ENCODE measurements around the gene DAPP1. TPM values are rescaled to one million over a fixed set of nuclear protein-coding genes. Genes with fewer than 3 reads are reported as not detected.
"Not testable (repeated sequence)": the region's sequence is repeated elsewhere in the genome, so short reads cannot be mapped to it uniquely, and the experiment has no call there.

Gene DAPP1
- total RNA-seq, 1 donor from 2014 or later = 18.3 TPM

DNA sequence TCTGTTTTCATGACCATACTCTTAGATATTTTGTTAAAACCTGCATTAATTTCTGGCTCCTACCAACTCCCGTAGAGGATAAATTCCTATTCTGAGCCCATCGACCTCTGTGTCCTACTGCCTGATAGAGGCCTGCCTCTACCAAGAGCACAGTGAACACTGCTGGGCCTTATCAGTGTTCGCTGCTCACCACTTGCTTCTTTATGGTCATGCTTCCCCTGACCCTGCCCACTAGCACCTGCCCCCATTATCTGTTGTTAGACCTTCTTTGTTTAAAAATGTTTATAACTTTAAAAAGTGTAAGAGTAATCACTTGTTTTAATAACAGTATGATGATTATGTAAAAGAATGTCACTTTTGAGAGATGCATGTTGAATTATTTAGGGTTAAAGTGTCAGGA lies 6.1 kb downstream of the DAPP1 start:
- DNase-seq (ENCODE audit: low read depth) = no peak
- H3K4me3 ChIP-seq (ENCODE audit: low read depth, low read length) = no peak overlapping the region
- TF ChIP-seq, protein P1, sequence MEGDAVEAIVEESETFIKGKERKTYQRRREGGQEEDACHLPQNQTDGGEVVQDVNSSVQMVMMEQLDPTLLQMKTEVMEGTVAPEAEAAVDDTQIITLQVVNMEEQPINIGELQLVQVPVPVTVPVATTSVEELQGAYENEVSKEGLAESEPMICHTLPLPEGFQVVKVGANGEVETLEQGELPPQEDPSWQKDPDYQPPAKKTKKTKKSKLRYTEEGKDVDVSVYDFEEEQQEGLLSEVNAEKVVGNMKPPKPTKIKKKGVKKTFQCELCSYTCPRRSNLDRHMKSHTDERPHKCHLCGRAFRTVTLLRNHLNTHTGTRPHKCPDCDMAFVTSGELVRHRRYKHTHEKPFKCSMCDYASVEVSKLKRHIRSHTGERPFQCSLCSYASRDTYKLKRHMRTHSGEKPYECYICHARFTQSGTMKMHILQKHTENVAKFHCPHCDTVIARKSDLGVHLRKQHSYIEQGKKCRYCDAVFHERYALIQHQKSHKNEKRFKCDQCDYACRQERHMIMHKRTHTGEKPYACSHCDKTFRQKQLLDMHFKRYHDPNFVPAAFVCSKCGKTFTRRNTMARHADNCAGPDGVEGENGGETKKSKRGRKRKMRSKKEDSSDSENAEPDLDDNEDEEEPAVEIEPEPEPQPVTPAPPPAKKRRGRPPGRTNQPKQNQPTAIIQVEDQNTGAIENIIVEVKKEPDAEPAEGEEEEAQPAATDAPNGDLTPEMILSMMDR (conservative IDR thresholded peaks at IDR 0.05; ENCODE audit: low read depth, low read length) = no peak

DNA sequence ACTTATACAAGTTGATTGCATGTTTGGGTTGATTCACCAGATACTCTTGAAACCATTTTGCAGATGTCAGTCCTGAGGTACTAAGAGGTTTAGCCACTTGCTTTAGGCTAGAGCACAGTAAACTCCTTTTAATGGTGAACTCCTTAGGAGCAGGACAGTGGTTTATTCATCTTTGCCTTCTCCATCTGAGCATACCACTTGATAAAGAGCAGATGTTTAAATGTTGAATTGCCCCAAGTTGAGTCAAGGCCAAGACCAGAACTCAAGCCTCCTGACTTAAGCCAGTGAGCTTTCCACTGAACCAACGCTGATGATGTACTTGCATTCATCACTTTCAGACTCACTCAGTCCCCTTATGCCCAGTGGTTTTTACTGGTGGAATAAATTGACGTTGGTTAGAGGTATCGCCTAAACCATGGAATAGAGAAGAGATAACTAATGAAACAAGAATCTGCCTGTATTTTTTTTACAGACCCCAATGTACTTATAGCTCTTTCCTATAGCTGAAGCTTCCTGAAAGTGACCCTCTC lies 7.5 kb downstream of the DAPP1 start:
- TF ChIP-seq, protein P1 (conservative IDR thresholded peaks at IDR 0.05; ENCODE audit: low read depth, low read length) = no peak
- H3K4me3 ChIP-seq (ENCODE audit: low read depth, low read length) = no peak overlapping the region
- DNase-seq (ENCODE audit: low read depth) = no peak

- DNase-seq (ENCODE audit: low read depth) = no peak
- TF ChIP-seq, protein P1 (conservative IDR thresholded peaks at IDR 0.05; ENCODE audit: low read depth, low read length) = no peak
- no peak overlapping the region for H3K4me3 ChIP-seq (ENCODE audit: low read depth, low read length)
These were observed 8.6 kb downstream of the DAPP1 start for GRCh38 chr4:99825272-99825671.

- TF ChIP-seq, protein P1 (conservative IDR thresholded peaks at IDR 0.05; ENCODE audit: low read depth, low read length) = no peak
- no peak overlapping the region for H3K4me3 ChIP-seq (ENCODE audit: low read depth, low read length)
- no peak for DNase-seq (ENCODE audit: low read depth)
These were observed 9.4 kb downstream of the DAPP1 start for GRCh38 chr4:99826016-99826415.

DNA sequence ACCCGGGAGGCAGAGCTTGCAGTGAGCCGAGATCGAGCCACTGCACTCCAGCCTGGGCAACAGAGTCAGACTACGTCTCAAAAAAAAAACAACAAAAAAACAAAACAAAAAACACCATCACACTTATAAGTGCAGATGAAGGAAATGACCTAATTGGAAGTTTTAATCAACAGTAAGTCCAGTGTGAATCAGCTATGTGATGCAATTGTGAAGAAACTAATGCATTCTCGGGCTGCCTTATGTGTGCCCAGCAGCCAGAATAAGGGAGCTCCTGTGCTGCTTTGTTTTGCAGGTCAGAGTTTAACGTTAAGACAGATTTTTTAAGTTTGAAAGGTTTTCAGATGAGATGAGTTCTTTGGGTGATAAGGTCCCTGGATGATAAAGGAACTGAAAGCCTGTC lies 10.8 kb downstream of the DAPP1 start:
- TF ChIP-seq, protein P1 (conservative IDR thresholded peaks at IDR 0.05; ENCODE audit: low read depth, low read length) = no peak
- no peak for DNase-seq (ENCODE audit: low read depth)

DNA sequence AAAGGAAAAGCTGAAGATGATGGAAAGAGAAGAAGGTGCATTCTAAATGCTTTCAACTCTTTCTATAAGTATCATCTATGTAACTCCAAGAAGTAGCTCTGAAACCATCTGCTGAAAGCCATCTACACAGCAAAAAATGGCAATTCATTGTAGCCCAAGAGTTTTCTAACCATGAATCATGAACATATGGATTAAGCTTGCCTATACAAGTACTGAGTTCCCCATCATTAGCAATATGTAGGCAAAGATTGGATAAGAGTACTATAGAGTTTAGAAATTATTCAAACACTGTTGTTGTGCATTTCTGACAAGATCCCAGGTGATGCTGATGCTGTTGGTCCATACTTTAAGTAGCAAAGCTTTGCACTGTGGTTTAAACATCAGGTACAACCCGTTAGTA lies 11.2 kb downstream of the DAPP1 start:
- TF ChIP-seq, protein P1 (conservative IDR thresholded peaks at IDR 0.05; ENCODE audit: low read depth, low read length) = no peak
- no peak overlapping the region for H3K4me3 ChIP-seq (ENCODE audit: low read depth, low read length)
- DNase-seq (ENCODE audit: low read depth) = no peak

More for the DNA sequence above, 10.8 kb downstream of the DAPP1 start:
- no peak overlapping the region for H3K4me3 ChIP-seq (ENCODE audit: low read depth, low read length)

GRCh38 chr4:99828477-99828876 lies 11.8 kb downstream of the DAPP1 start:
- DNase-seq (ENCODE audit: low read depth) = no peak
- TF ChIP-seq, protein P1 (conservative IDR thresholded peaks at IDR 0.05; ENCODE audit: low read depth, low read length) = no peak
- H3K4me3 ChIP-seq (ENCODE audit: low read depth, low read length) = no peak overlapping the region

DNA sequence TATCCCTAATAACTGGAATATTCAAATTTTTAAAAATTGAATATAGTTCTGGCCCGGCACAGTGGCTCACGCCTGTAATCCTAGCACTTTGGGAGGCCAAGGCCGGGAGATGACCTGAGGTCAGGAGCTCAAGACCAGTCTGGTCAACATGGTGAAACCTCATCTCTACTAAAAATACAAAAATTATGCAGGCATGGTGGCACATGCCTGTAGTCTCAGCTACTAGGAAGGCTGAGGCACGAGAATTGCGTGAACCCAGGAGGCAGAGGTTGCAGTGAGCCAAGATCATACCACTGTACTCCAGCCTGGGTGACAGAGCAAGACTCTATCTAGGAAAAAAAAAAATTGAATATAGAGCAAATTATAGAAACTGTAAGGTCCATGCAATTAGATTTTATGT lies 13.4 kb downstream of the DAPP1 start:
- not testable (repeated sequence) for DNase-seq (ENCODE audit: low read depth); H3K4me3 ChIP-seq (ENCODE audit: low read depth, low read length)
